ENCODE measurements around the gene POLD4. TPM values are rescaled to one million over a fixed set of nuclear protein-coding genes. Genes with fewer than 3 reads are reported as not detected.

POLD4 gene
- total and polyA plus RNA-seq, 2 of the 13 experiments (the other 11 are each of a cell fraction or from before 2014, with no cell fraction given), result 10.5 to 27.4 TPM

GRCh38 chr11:67317205-67317887 lies 36.0 kb downstream of the POLD4 start (continued):
- TF ChIP-seq ERF (CRISPR knock-in tag; IDR thresholded peaks at IDR 0.05) (peak; percentile 75; the same call in 1 of the 2 replicates), POLR2G (IDR thresholded peaks at IDR 0.05; ENCODE audit: low read depth, low read length) (peak; percentile 87), THYN1 (CRISPR knock-in tag; IDR thresholded peaks at IDR 0.05; ENCODE audit: borderline replicate concordance, low read depth) (no peak), MED1 (CRISPR knock-in tag; IDR thresholded peaks at IDR 0.05) (0 out of 2 replicates have a peak, but pooled peaks have one; percentile 34), ZNF598 (CRISPR knock-in tag; IDR thresholded peaks at IDR 0.05; ENCODE audit: borderline replicate concordance) (peak; percentile 27; the same call in 1 of the 2 replicates), HDAC2 (CRISPR knock-in tag; IDR thresholded peaks at IDR 0.05) (peak; percentile 59; the same call in 1 of the 2 replicates), ZSCAN20 (CRISPR knock-in tag; IDR thresholded peaks at IDR 0.05; ENCODE audit: borderline replicate concordance) (peak; percentile 87; the same call in 1 of the 2 replicates), ZNF670 (CRISPR knock-in tag; IDR thresholded peaks at IDR 0.05; ENCODE audit: borderline replicate concordance) (0 out of 2 replicates have a peak, but pooled peaks have one; percentile 11), USF2 (IDR thresholded peaks at IDR 0.05; ENCODE audit: low read depth, low read length) (no peak), USF2 (CRISPR knock-in tag; IDR thresholded peaks at IDR 0.05; ENCODE audit: borderline replicate concordance) (peak; percentile 46; the same call in 1 of the 2 replicates), ZBTB14 (CRISPR knock-in tag; IDR thresholded peaks at IDR 0.05) (peak; percentile 40), SNAPC4 (CRISPR knock-in tag; IDR thresholded peaks at IDR 0.05) (peak; percentile 74; the same call in 1 of the 2 replicates), GATA4 (IDR thresholded peaks at IDR 0.05; ENCODE audit: borderline replicate concordance, low read depth) (no peak), ZNF44 (CRISPR knock-in tag; IDR thresholded peaks at IDR 0.05) (0 out of 2 replicates have a peak, but pooled peaks have one; percentile 78), ZNF337 (CRISPR knock-in tag; IDR thresholded peaks at IDR 0.05; ENCODE audit: borderline replicate concordance, low read depth) (peak; percentile 74), ZNF629 (CRISPR knock-in tag; conservative IDR thresholded peaks at IDR 0.05) (0 out of 2 replicates have a peak, but pooled peaks have one; percentile 6), GATAD2A (CRISPR knock-in tag; IDR thresholded peaks at IDR 0.05) (peak; percentile 70), THAP8 (CRISPR knock-in tag; IDR thresholded peaks at IDR 0.05; ENCODE audit: borderline replicate concordance) (no peak)
